Measurements from ENCODE around the gene PRRG2. TPM values are rescaled to one million over a fixed set of nuclear protein-coding genes. Genes with fewer than 3 reads are reported as not detected.
A peak's percentile ranks its signal among the peaks of the same experiment; 100 is the strongest.

Gene PRRG2
- total and polyA plus RNA-seq, 9 of the 15 experiments (the other 6 are each of a cell fraction or from before 2014, with no cell fraction given): 0.06 to 1.1 (median 0.33) TPM

DNA sequence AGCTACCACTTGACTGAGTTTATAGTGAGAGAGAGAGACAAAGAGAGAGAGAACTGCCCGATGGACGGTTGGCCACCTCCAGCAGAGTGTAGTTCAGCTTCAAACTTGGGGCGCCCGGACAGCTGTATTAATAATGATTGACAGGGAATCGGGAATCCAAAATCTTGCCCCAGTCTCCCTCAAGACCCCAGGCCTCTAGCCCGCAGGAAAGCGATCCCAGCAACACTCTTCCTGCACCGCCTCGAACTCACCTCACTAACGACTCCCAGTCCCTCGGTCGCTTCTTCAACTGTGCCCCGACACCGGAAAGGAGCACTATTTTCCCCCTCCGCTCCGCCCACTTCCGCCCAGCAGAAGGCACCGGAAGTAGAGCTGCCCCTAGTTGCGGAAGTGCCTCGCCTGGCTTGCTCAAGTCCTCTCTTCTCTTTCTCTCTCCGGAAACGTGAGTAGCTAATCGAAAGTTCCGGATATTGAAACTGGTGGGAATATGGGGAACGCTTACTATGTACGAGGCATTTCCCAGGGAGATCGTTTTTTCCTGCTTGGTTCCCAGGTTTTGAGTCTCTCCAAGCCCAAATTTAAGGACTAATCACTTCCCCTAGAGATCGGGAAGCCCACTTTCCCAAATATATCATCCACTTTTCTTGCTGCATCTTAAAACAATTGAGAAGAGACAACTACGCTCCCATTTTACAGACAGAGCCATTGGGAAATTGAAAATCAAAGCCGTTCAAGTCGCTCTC lies 681 bp upstream of the PRRG2 start, which contains the start of gene NOSIP (continued):
- TF ChIP-seq STAT5A (IDR thresholded peaks at IDR 0.05; ENCODE audit: borderline replicate concordance, low read length): peak; percentile 43; the same call in 1 of the 2 replicates
- TF ChIP-seq E2F3 (CRISPR knock-in tag; IDR thresholded peaks at IDR 0.05): no peak
- 0 out of 2 replicates have a peak, but pooled peaks have one; percentile 53 for TF ChIP-seq NKRF (IDR thresholded peaks at IDR 0.05; ENCODE audit: borderline replicate concordance)
- no peak for TF ChIP-seq HDAC6 (IDR thresholded peaks at IDR 0.05; ENCODE audit: low read depth, low read length)
- TF ChIP-seq BRCA1 (IDR thresholded peaks at IDR 0.05): no peak
- TF ChIP-seq BRCA1 (CRISPR knock-in tag; IDR thresholded peaks at IDR 0.05): no peak
- TF ChIP-seq EP400 (IDR thresholded peaks at IDR 0.05): peak; percentile 73
- TF ChIP-seq, protein P1, sequence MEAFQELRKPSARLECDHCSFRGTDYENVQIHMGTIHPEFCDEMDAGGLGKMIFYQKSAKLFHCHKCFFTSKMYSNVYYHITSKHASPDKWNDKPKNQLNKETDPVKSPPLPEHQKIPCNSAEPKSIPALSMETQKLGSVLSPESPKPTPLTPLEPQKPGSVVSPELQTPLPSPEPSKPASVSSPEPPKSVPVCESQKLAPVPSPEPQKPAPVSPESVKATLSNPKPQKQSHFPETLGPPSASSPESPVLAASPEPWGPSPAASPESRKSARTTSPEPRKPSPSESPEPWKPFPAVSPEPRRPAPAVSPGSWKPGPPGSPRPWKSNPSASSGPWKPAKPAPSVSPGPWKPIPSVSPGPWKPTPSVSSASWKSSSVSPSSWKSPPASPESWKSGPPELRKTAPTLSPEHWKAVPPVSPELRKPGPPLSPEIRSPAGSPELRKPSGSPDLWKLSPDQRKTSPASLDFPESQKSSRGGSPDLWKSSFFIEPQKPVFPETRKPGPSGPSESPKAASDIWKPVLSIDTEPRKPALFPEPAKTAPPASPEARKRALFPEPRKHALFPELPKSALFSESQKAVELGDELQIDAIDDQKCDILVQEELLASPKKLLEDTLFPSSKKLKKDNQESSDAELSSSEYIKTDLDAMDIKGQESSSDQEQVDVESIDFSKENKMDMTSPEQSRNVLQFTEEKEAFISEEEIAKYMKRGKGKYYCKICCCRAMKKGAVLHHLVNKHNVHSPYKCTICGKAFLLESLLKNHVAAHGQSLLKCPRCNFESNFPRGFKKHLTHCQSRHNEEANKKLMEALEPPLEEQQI (IDR thresholded peaks at IDR 0.05): no peak; the same call in 1 of the 2 replicates
- TF ChIP-seq ZBTB33 (CRISPR knock-in tag; IDR thresholded peaks at IDR 0.05): peak; percentile 58
- TF ChIP-seq ZNF316 (IDR thresholded peaks at IDR 0.05): no peak
- TF ChIP-seq DEAF1 (CRISPR knock-in tag; IDR thresholded peaks at IDR 0.05): peak; percentile 40; the same call in 1 of the 2 replicates
- peak; percentile 90 for TF ChIP-seq ARNT (IDR thresholded peaks at IDR 0.05)
- TF ChIP-seq FOS (IDR thresholded peaks at IDR 0.05; ENCODE audit: extremely low read depth, insufficient read length): no peak
- TF ChIP-seq THRAP3 (IDR thresholded peaks at IDR 0.05; ENCODE audit: borderline replicate concordance): peak; percentile 98
- TF ChIP-seq RB1 (IDR thresholded peaks at IDR 0.05; ENCODE audit: low read depth): peak; percentile 89
- TF ChIP-seq TEAD4 (IDR thresholded peaks at IDR 0.05; ENCODE audit: low read length): peak; percentile 36
- TF ChIP-seq TEAD4 (CRISPR knock-in tag; IDR thresholded peaks at IDR 0.05; ENCODE audit: borderline replicate concordance): no peak
- TF ChIP-seq RBFOX2 (IDR thresholded peaks at IDR 0.05; ENCODE audit: low read depth, low read length): peak; percentile 93
- TF ChIP-seq XRCC4 (IDR thresholded peaks at IDR 0.05; ENCODE audit: extremely low read depth, insufficient read depth, insufficient read length): no peak
